ENCODE results near the gene MYO7B. TPM values are rescaled to one million over a fixed set of nuclear protein-coding genes. Genes with fewer than 3 reads are reported as not detected.

The MYO7B gene
- total RNA-seq, 4 donors from 2014 or later, result 2.3 to 13.0 (median 4.8) TPM

- H3K4me3 ChIP-seq (ENCODE audit: low read depth, poor library complexity, severe bottlenecking), result no peak overlapping the region
- TF ChIP-seq POLR2A (IDR thresholded peaks at IDR 0.05) (no peak), CTCF (IDR thresholded peaks at IDR 0.05) (no peak)
- intact Hi-C loops (cut with DNase I; ENCODE audit: low total_unique reads), result no loop called here
- WGBS, 2 donors, result 89 to 91% methylated on average over 8 of the region's 8 CpGs
- DNase-seq (ENCODE audit: low spot score in 2 of 2), result no peak
These were observed 69.5 kb downstream of the MYO7B start for GRCh38 chr2:127604986-127605385.

GRCh38 chr2:127605691-127606263 lies 70.3 kb downstream of the MYO7B start:
- no peak overlapping the region for H3K4me3 ChIP-seq (ENCODE audit: low read depth, poor library complexity, severe bottlenecking)
- 74 to 87% methylated on average over 7 of the region's 7 CpGs for WGBS, 2 donors
- no peak for DNase-seq (ENCODE audit: low spot score in 2 of 2)
- no peak for TF ChIP-seq POLR2A (IDR thresholded peaks at IDR 0.05)
- no peak for TF ChIP-seq CTCF (IDR thresholded peaks at IDR 0.05)
- intact Hi-C loops (cut with DNase I; ENCODE audit: low total_unique reads), result no loop called here

- intact Hi-C loops (cut with DNase I; ENCODE audit: low total_unique reads), result no loop called here
- TF ChIP-seq POLR2A (IDR thresholded peaks at IDR 0.05), result no peak
- no peak for TF ChIP-seq CTCF (IDR thresholded peaks at IDR 0.05)
- peak in 1 of 2 donors; percentile 67 for DNase-seq (ENCODE audit: low spot score in 2 of 2)
- 89 to 92% methylated on average over 17 of the region's 17 CpGs for WGBS, 2 donors
- H3K4me3 ChIP-seq (ENCODE audit: low read depth, poor library complexity, severe bottlenecking), result no peak overlapping the region
These were observed 71.3 kb downstream of the MYO7B start for GRCh38 chr2:127606625-127607398.

GRCh38 chr2:127607399-127607908 lies 72.0 kb downstream of the MYO7B start:
- TF ChIP-seq POLR2A (IDR thresholded peaks at IDR 0.05) (no peak), CTCF (IDR thresholded peaks at IDR 0.05) (no peak)
- intact Hi-C loops (cut with DNase I; ENCODE audit: low total_unique reads), result no loop called here
- 92 to 95% methylated on average over 9 of the region's 9 CpGs for WGBS, 2 donors
- H3K4me3 ChIP-seq (ENCODE audit: low read depth, poor library complexity, severe bottlenecking), result no peak overlapping the region
- DNase-seq (ENCODE audit: low spot score in 2 of 2), result peak in 1 of 2 donors; percentile 57

- WGBS, 2 donors, result 87 to 88% methylated on average over 23 to 25 of the region's 25 CpGs
- peak in 1 of 2 donors; percentile 81 for DNase-seq (ENCODE audit: low spot score in 2 of 2)
- TF ChIP-seq POLR2A (IDR thresholded peaks at IDR 0.05), result no peak
- no peak for TF ChIP-seq CTCF (IDR thresholded peaks at IDR 0.05)
- intact Hi-C loops (cut with DNase I; ENCODE audit: low total_unique reads), result no loop called here
- no peak overlapping the region for H3K4me3 ChIP-seq (ENCODE audit: low read depth, poor library complexity, severe bottlenecking)
These were observed 72.9 kb downstream of the MYO7B start for GRCh38 chr2:127608061-127609030.

Data from lower leg skin (tissue), 4 donors.